Measurements from ENCODE around the gene PTGER2.

- TF ChIP-seq EP300 (IDR thresholded peaks at IDR 0.05; ENCODE audit: low read depth) (no peak), POLR2AphosphoS5 (IDR thresholded peaks at IDR 0.05) (no peak)
- TF ChIP-seq, protein P1, sequence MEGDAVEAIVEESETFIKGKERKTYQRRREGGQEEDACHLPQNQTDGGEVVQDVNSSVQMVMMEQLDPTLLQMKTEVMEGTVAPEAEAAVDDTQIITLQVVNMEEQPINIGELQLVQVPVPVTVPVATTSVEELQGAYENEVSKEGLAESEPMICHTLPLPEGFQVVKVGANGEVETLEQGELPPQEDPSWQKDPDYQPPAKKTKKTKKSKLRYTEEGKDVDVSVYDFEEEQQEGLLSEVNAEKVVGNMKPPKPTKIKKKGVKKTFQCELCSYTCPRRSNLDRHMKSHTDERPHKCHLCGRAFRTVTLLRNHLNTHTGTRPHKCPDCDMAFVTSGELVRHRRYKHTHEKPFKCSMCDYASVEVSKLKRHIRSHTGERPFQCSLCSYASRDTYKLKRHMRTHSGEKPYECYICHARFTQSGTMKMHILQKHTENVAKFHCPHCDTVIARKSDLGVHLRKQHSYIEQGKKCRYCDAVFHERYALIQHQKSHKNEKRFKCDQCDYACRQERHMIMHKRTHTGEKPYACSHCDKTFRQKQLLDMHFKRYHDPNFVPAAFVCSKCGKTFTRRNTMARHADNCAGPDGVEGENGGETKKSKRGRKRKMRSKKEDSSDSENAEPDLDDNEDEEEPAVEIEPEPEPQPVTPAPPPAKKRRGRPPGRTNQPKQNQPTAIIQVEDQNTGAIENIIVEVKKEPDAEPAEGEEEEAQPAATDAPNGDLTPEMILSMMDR (IDR thresholded peaks at IDR 0.05) = no peak
These were observed 35.6 kb downstream of the PTGER2 start for GRCh38 chr14:52349731-52350130.
